B cell (primary cell): Measurements from ENCODE around the gene SLC24A4. TPM values are rescaled to one million over a fixed set of nuclear protein-coding genes. Genes with fewer than 3 reads are reported as not detected.

ENCODE experiments used
- ATAC-seq: fragments of 200-7000 bp; cut with Tn5 transposase; one replicate; pipeline ENCODE4 v1.10.0; 2021; ENCODE audit warnings: low read depth, mild to moderate bottlenecking, moderate number of reproducible peaks, moderate library complexity
- CTCF ChIA-PET: fragments of 350-600 bp; sonication (Branson Sonifier 250); formaldehyde crosslinking; loops from one replicate; lab custom pipeline; 2021; ENCODE audit warnings: antibody characterized with exemption, inconsistent platforms; lab: Charles Lee
- POLR2A ChIA-PET: fragments of 350-600 bp; sonication (Branson Sonifier 250); formaldehyde crosslinking; loops from one replicate; lab custom pipeline; 2021; ENCODE audit warnings: antibody characterized with exemption; lab: Charles Lee
- DNase-seq: peaks from one replicate; pipeline ENCODE4 v3.0.0; 2013
- H2AFZ ChIP-seq: 2 replicates; pipeline ENCODE4 v1.6.1; 2012; ENCODE audit warnings: mild to moderate bottlenecking, low read depth, low read length; ENCODE audit not compliant: insufficient read depth, poor library complexity, severe bottlenecking
- H3K27ac ChIP-seq, 2 donors: 1 replicate in 1 of 2; 2 replicates in 1 of 2; pipeline ENCODE4 v1.5.1; 2012 to 2013; ENCODE audit warnings: low read length in 2 of 2, mild to moderate bottlenecking in 2 of 2, moderate library complexity in 1 of 2
- H3K27me3 ChIP-seq, 4 experiments: fragments of 200-600 bp in 1 of 4; sonication (generic) in 1 of 4; replicated peaks in 1 of 4; 1 replicate in 2 of 4; 2 replicates in 2 of 4; pipeline versions ENCODE4 v1.6.1 to v1.7.0; 2013 to 2016; ENCODE audit warnings: low read length in 3 of 4, mild to moderate bottlenecking in 2 of 4, mixed read lengths in 1 of 4, moderate library complexity in 1 of 4; ENCODE audit not compliant: insufficient read depth in 4 of 4, control insufficient read depth in 3 of 4; ENCODE audit errors: control extremely low read depth in 1 of 4
- H3K36me3 ChIP-seq, 2 experiments: replicated peaks in 1 of 2; 1 replicate in 1 of 2; 2 replicates in 1 of 2; pipeline versions ENCODE4 v1.6.1 to v1.7.1; 2013; ENCODE audit warnings: low read length in 1 of 2; ENCODE audit not compliant: insufficient read depth in 2 of 2, control insufficient read depth in 1 of 2; ENCODE audit errors: control extremely low read depth in 1 of 2, extremely low read depth in 1 of 2
- H3K4me1 ChIP-seq, 2 donors: fragments of 200-600 bp in 1 of 2; sonication (generic) in 1 of 2; 1 replicate in 1 of 2; 2 replicates in 1 of 2; pipeline versions ENCODE4 v1.5.1 to v1.6.1; 2013 to 2017; ENCODE audit warnings: low read length in 2 of 2; ENCODE audit not compliant: control insufficient read depth in 2 of 2, insufficient read depth in 2 of 2
- H3K4me2 ChIP-seq: replicated peaks from 2 replicates; pipeline ENCODE3; 2012; ENCODE audit warnings: mild to moderate bottlenecking, low read depth, low read length; ENCODE audit not compliant: poor library complexity, severe bottlenecking
- H3K4me3 ChIP-seq, 5 experiments: fragments of 200-600 bp in 1 of 5; sonication (generic) in 1 of 5; 1 replicate in 3 of 5; 2 replicates in 2 of 5; pipeline versions ENCODE4 v1.5.1 to v1.7.0; 2011 to 2016; ENCODE audit warnings: low read length in 4 of 5, mild to moderate bottlenecking in 4 of 5, low read depth in 2 of 5, control low read depth in 1 of 5, moderate library complexity in 1 of 5; ENCODE audit not compliant: insufficient read depth in 1 of 5; ENCODE audit errors: control extremely low read depth in 1 of 5, extremely low read depth in 1 of 5
- H3K79me2 ChIP-seq: fragments of 200-600 bp; sonication (generic); one replicate; pipeline ENCODE4 v1.6.0; 2016; ENCODE audit warnings: low read length; ENCODE audit not compliant: control insufficient read depth, insufficient read depth
- H3K9ac ChIP-seq: fragments of 200-600 bp; sonication (generic); 2 replicates; pipeline ENCODE4 v1.6.1; 2017; ENCODE audit warnings: mild to moderate bottlenecking, low read length, moderate library complexity
- H3K9me3 ChIP-seq, 3 donors: one replicate each; pipeline versions ENCODE4 v1.6.1 to v1.7.1; 2013; ENCODE audit warnings: low read length in 2 of 3; ENCODE audit not compliant: control insufficient read depth in 2 of 3, insufficient read depth in 1 of 3; ENCODE audit errors: control extremely low read depth in 1 of 3
- H4K20me1 ChIP-seq: 2 replicates; pipeline ENCODE4 v1.6.0; 2012; ENCODE audit warnings: mild to moderate bottlenecking, low read length; ENCODE audit not compliant: insufficient read depth, control insufficient read depth, poor library complexity, severe bottlenecking
- H3K27ac Mint-ChIP-seq: one replicate; pipeline ENCODE4 v1.8.0; 2021; ENCODE audit warnings: mixed read lengths
- H3K27me3 Mint-ChIP-seq: one replicate; pipeline ENCODE4 v1.8.0; 2021; ENCODE audit warnings: mixed read lengths
- H3K4me1 Mint-ChIP-seq: one replicate; pipeline ENCODE4 v1.8.0; 2021; ENCODE audit warnings: mixed read lengths
- H3K4me3 Mint-ChIP-seq: one replicate; pipeline ENCODE4 v1.8.0; 2021; ENCODE audit warnings: mixed read lengths
- H3K9me3 Mint-ChIP-seq: one replicate; pipeline ENCODE4 v1.8.0; 2022; ENCODE audit warnings: mixed read lengths; ENCODE audit not compliant: insufficient read depth
- EZH2 ChIP-seq: IDR thresholded peaks from 2 replicates; pipeline ENCODE4 v1.6.1; 2012; ENCODE audit warnings: borderline replicate concordance, low read depth, mild to moderate bottlenecking, moderate library complexity, low read length; ENCODE audit not compliant: insufficient read depth, poor library complexity, severe bottlenecking
- WGBS: methylation state at CpG from one replicate; pipeline ENCODE4 v1.1.5; 2013; ENCODE audit warnings: missing lambda C conversion rate; ENCODE audit not compliant: insufficient coverage; 5-methylcytosine and 5-hydroxymethylcytosine counted together
- intact Hi-C: fragments of 100-400 bp; cut with micrococcal nuclease; formaldehyde crosslinking; loops from one replicate; pipeline ENCODE4 v1.10.0; 2022
- polyA plus RNA-seq: library from polyadenylated mRNA; depleted of rRNA; stranded (reverse); fragments of >200 nt; gene quantifications from 2 replicates; pipeline ENCODE4 v1.2.3, GENCODE V29; 2012
- total RNA-seq, 2 donors: library from RNA; stranded (reverse); fragments of 120-200 nt in 1 of 2; gene quantifications; 1 replicate in 1 of 2; 2 replicates in 1 of 2; pipeline versions ENCODE4 v1.2.3 to v1.2.4, GENCODE V29; 2013 to 2022
- TF ChIP-seq, protein P1 (sequence below): fragments of 200-600 bp; IDR thresholded peaks from one replicate; pipeline ENCODE4 v1.8.0; 2022; ENCODE audit warnings: antibody characterized with exemption, mild to moderate bottlenecking

The SLC24A4 gene
- total and polyA plus RNA-seq, 2 donors (not counting 1 experiment from before 2014, with no cell fraction given) = 0.19 TPM; not detected in 1

- no peak overlapping the region for H3K4me2 ChIP-seq
- H3K36me3 ChIP-seq = no peaks in the 10 kb centered on the region
- TF ChIP-seq, protein P1, sequence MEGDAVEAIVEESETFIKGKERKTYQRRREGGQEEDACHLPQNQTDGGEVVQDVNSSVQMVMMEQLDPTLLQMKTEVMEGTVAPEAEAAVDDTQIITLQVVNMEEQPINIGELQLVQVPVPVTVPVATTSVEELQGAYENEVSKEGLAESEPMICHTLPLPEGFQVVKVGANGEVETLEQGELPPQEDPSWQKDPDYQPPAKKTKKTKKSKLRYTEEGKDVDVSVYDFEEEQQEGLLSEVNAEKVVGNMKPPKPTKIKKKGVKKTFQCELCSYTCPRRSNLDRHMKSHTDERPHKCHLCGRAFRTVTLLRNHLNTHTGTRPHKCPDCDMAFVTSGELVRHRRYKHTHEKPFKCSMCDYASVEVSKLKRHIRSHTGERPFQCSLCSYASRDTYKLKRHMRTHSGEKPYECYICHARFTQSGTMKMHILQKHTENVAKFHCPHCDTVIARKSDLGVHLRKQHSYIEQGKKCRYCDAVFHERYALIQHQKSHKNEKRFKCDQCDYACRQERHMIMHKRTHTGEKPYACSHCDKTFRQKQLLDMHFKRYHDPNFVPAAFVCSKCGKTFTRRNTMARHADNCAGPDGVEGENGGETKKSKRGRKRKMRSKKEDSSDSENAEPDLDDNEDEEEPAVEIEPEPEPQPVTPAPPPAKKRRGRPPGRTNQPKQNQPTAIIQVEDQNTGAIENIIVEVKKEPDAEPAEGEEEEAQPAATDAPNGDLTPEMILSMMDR = no peak
- no peak for TF ChIP-seq EZH2
- H3K27me3 ChIP-seq = peaks cover 0 to 2% (median 0%) of the 10 kb centered on the region in 4 experiments
- H3K9me3 ChIP-seq = peaks cover 0 to 8% (median 0%) of the 10 kb centered on the region in 3 donors
- peaks cover 17% of the 10 kb centered on the region for H3K4me1 Mint-ChIP-seq
- H3K9me3 Mint-ChIP-seq = peaks cover 7% of the 10 kb centered on the region
- no peak overlapping the region for H3K27ac ChIP-seq
- no peak for DNase-seq
- H3K4me3 ChIP-seq = no peak overlapping the region
- ChIA-PET POLR2A (no interaction called here), CTCF (no interaction called here)
- no peak overlapping the region for H3K27ac Mint-ChIP-seq
- peaks cover 9 to 26% of the 10 kb centered on the region in 2 donors for H3K4me1 ChIP-seq
- no peak overlapping the region for H2AFZ ChIP-seq
- H3K9ac ChIP-seq = no peak overlapping the region
- H4K20me1 ChIP-seq = no peaks in the 10 kb centered on the region
- no peaks in the 10 kb centered on the region for H3K79me2 ChIP-seq
- intact Hi-C loops = no loop called here
- peaks cover 31% of the 10 kb centered on the region for H3K27me3 Mint-ChIP-seq
- no peak overlapping the region for H3K4me3 Mint-ChIP-seq
- no peak for ATAC-seq
Observed at GRCh38 chr14:92435154-92435553, 112.2 kb downstream of the SLC24A4 start.

GRCh38 chr14:92436115-92436776 is 113.3 kb downstream of the SLC24A4 start:
- no peak overlapping the region for H3K4me3 Mint-ChIP-seq
- POLR2A ChIA-PET = no interaction called here
- Histone ChIP-seq H3K9me3 (peaks cover 0 to 13% (median 0%) of the 10 kb centered on the region in 3 donors), H2AFZ (no peak overlapping the region), H3K4me1 (peaks cover 13 to 31% of the 10 kb centered on the region in 2 donors), H3K4me2 (no peak overlapping the region), H3K4me3 (no peak overlapping the region), H3K79me2 (no peaks in the 10 kb centered on the region), H4K20me1 (no peaks in the 10 kb centered on the region), H3K27me3 (peaks cover 0 to 3% (median 0%) of the 10 kb centered on the region in 4 experiments), H3K36me3 (no peaks in the 10 kb centered on the region), H3K27ac (no peak overlapping the region), H3K9ac (no peak overlapping the region)
- CTCF ChIA-PET = no interaction called here
- DNase-seq (no peak), ATAC-seq (no peak)
- H3K27ac Mint-ChIP-seq = no peak overlapping the region
- no peak for TF ChIP-seq EZH2
- TF ChIP-seq, protein P1 = no peak
- peaks cover 7% of the 10 kb centered on the region for H3K9me3 Mint-ChIP-seq
- H3K27me3 Mint-ChIP-seq = peaks cover 26% of the 10 kb centered on the region
- intact Hi-C loops = no loop called here
- WGBS = no CpG with 5 or more reads among the region's 10 CpGs
- peaks cover 24% of the 10 kb centered on the region for H3K4me1 Mint-ChIP-seq
